ENCODE data around the gene MAPK9.

DNA sequence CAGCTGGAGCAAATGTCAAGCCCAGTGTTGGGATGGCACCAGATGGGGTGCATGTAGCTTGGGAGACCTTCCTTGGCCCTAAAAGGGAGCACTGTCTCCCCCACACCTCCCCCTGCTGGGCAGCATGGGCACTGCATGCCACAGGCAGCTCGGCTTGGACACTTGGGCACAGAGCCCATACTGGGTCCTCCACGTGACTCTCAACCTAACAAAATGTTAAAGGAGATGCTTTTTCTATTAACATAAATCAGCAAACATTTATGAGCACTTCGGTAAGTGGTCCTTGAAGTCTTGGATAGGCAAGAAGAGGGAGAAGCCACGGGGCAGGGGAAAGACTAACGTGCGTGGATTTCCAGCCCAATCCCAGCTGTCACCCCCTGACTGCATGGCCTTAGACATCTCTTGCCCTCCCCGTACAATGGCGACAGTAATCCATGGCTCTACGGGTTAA, 23.9 kb upstream of the MAPK9 start:
- TF ChIP-seq, protein P1, sequence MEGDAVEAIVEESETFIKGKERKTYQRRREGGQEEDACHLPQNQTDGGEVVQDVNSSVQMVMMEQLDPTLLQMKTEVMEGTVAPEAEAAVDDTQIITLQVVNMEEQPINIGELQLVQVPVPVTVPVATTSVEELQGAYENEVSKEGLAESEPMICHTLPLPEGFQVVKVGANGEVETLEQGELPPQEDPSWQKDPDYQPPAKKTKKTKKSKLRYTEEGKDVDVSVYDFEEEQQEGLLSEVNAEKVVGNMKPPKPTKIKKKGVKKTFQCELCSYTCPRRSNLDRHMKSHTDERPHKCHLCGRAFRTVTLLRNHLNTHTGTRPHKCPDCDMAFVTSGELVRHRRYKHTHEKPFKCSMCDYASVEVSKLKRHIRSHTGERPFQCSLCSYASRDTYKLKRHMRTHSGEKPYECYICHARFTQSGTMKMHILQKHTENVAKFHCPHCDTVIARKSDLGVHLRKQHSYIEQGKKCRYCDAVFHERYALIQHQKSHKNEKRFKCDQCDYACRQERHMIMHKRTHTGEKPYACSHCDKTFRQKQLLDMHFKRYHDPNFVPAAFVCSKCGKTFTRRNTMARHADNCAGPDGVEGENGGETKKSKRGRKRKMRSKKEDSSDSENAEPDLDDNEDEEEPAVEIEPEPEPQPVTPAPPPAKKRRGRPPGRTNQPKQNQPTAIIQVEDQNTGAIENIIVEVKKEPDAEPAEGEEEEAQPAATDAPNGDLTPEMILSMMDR (IDR thresholded peaks at IDR 0.05) = peak; percentile 76 to 93 (median 87)
- no peak for TF ChIP-seq POLR2A (IDR thresholded peaks at IDR 0.05)

Measured in adrenal gland (tissue), 5 donors.